Spleen (tissue), 7 donors: ENCODE results near the gene RNF214.
"Not testable (repeated sequence)": the region's sequence is repeated elsewhere in the genome, so short reads cannot be mapped to it uniquely, and the experiment has no call there.

ENCODE experiments used
- CTCF ChIP-seq, 11 experiments: fragments of 200-600 bp in 7 of 11; fragments of 450-650 bp in 4 of 11; sonication (generic) in 4 of 11; IDR thresholded peaks in 8 of 11; conservative IDR thresholded peaks in 3 of 11; 1 replicate in 7 of 11; 2 replicates in 4 of 11; pipeline versions ENCODE4 v1.4.0 to v1.8.0; 2016 to 2021; ENCODE audit warnings: antibody characterized with exemption in 11 of 11, inconsistent platforms in 4 of 11, mild to moderate bottlenecking in 1 of 11
- POLR2A ChIP-seq, 3 donors: fragments of 450-650 bp; IDR thresholded peaks; one replicate each; pipeline ENCODE4 v1.5.1; 2017; ENCODE audit warnings: antibody characterized with exemption in 3 of 3, mild to moderate bottlenecking in 1 of 3
- POLR2AphosphoS5 ChIP-seq, 3 donors: sonication (generic); formaldehyde crosslinking; IDR thresholded peaks; one replicate each; pipeline ENCODE4 v1.5.1; 2017; ENCODE audit warnings: antibody characterized with exemption in 3 of 3
- donor health status: DM: no; HTN: no; CAD: no; lungs with moderate emphysema.
- donor health status: DM: no; HTN: no; CAD: no.
- donor health status: DM: no; HTN: no; CAD: no.

- TF ChIP-seq CTCF (IDR thresholded peaks at IDR 0.05 in 8 of 11, conservative IDR thresholded peaks at IDR 0.05 in 3 of 11); POLR2A (IDR thresholded peaks at IDR 0.05): not testable (repeated sequence)
- TF ChIP-seq POLR2AphosphoS5 (IDR thresholded peaks at IDR 0.05): peak in 1 of 3 donors; percentile 20
Observed at GRCh38 chr11:117206859-117207258, 25.6 kb upstream of the RNF214 start.
